Measurements from ENCODE around the gene ADAMTS13.

ADAMTS13 gene

GRCh38 chr9:133489253-133490190 is 67.4 kb downstream of the ADAMTS13 start:
- no peak overlapping the region for H3K27ac ChIP-seq
- TF ChIP-seq CTCF (conservative IDR thresholded peaks at IDR 0.05): no peak

GRCh38 chr9:133490201-133490681 is 68.1 kb downstream of the ADAMTS13 start:
- no peak overlapping the region for H3K27ac ChIP-seq
- no peak for TF ChIP-seq CTCF (conservative IDR thresholded peaks at IDR 0.05)

- no peak overlapping the region for H3K27ac ChIP-seq
- TF ChIP-seq CTCF (conservative IDR thresholded peaks at IDR 0.05): no peak
Observed at GRCh38 chr9:133490865-133491655, 68.9 kb downstream of the ADAMTS13 start.

- H3K27ac ChIP-seq: no peak overlapping the region
- no peak for TF ChIP-seq CTCF (conservative IDR thresholded peaks at IDR 0.05)
Observed at GRCh38 chr9:133491656-133491925, 69.4 kb downstream of the ADAMTS13 start.

GRCh38 chr9:133492061-133493021 is 70.2 kb downstream of the ADAMTS13 start:
- TF ChIP-seq CTCF (conservative IDR thresholded peaks at IDR 0.05): no peak
- H3K27ac ChIP-seq: no peak overlapping the region

- no peak for TF ChIP-seq CTCF (conservative IDR thresholded peaks at IDR 0.05)
- no peak overlapping the region for H3K27ac ChIP-seq
Observed at GRCh38 chr9:133493428-133493827, 71.3 kb downstream of the ADAMTS13 start.
